Astrocyte (in vitro differentiated cells and primary cell): ENCODE measurements around the gene CTIF. TPM values are rescaled to one million over a fixed set of nuclear protein-coding genes. Genes with fewer than 3 reads are reported as not detected.
A peak's percentile ranks its signal among the peaks of the same experiment; 100 is the strongest.

ENCODE experiments used
- DNase-seq: peaks from one replicate; pipeline ENCODE4 v3.0.0-alpha.2; 2010; ENCODE audit warnings: low read depth
- FAIRE-seq: peaks from 2 replicates; lab custom pipeline; 2011; peaks lifted over from hg19 to GRCh38; lab: Jason Lieb, UNC
- H2AFZ ChIP-seq: 2 replicates; pipeline ENCODE4 v1.6.0; 2012; ENCODE audit warnings: low read depth, low read length, inconsistent platforms
- H3K27ac ChIP-seq: 2 replicates; pipeline ENCODE4 v1.5.1; 2011; ENCODE audit warnings: low read depth, low read length, inconsistent platforms
- H3K27me3 ChIP-seq: 2 replicates; pipeline ENCODE4 v1.6.0; 2011; ENCODE audit warnings: low read length, inconsistent platforms; ENCODE audit not compliant: insufficient read depth
- H3K36me3 ChIP-seq: 2 replicates; pipeline ENCODE4 v1.5.1; 2011; ENCODE audit warnings: low read length, inconsistent platforms; ENCODE audit not compliant: insufficient read depth
- H3K4me1 ChIP-seq: 2 replicates; pipeline ENCODE4 v1.5.1; 2011; ENCODE audit warnings: low read length, inconsistent platforms; ENCODE audit not compliant: insufficient read depth
- H3K4me2 ChIP-seq: 2 replicates; pipeline ENCODE4 v1.6.0; 2012; ENCODE audit warnings: low read length, inconsistent platforms
- H3K4me3 ChIP-seq: 2 replicates; pipeline ENCODE4 v1.5.1; 2011; ENCODE audit warnings: low read depth, mild to moderate bottlenecking, low read length, inconsistent platforms; ENCODE audit not compliant: insufficient read depth
- H3K79me2 ChIP-seq: 2 replicates; pipeline ENCODE4 v1.6.0; 2012; ENCODE audit warnings: mild to moderate bottlenecking, low read length, inconsistent platforms; ENCODE audit not compliant: insufficient read depth
- H3K9ac ChIP-seq: 2 replicates; pipeline ENCODE4 v1.6.0; 2012; ENCODE audit warnings: mild to moderate bottlenecking, low read length, inconsistent platforms
- H3K9me3 ChIP-seq: 2 replicates; pipeline ENCODE4 v1.5.1; 2012; ENCODE audit warnings: low read depth, mild to moderate bottlenecking, low read length, inconsistent platforms; ENCODE audit not compliant: insufficient read depth
- H4K20me1 ChIP-seq: 2 replicates; pipeline ENCODE4 v1.6.0; 2012; ENCODE audit warnings: low read length, inconsistent platforms; ENCODE audit not compliant: insufficient read depth
- H3K27ac Mint-ChIP-seq: one replicate; pipeline ENCODE4 v1.8.0; 2021; ENCODE audit warnings: mild to moderate bottlenecking, mixed read lengths; ENCODE audit not compliant: unreplicated experiment
- H3K27me3 Mint-ChIP-seq: one replicate; pipeline ENCODE4 v1.8.0; 2021; ENCODE audit warnings: low read depth, mixed read lengths; ENCODE audit not compliant: unreplicated experiment
- H3K36me3 Mint-ChIP-seq: one replicate; pipeline ENCODE4 v1.8.0; 2021; ENCODE audit warnings: low read depth, mixed read lengths; ENCODE audit not compliant: unreplicated experiment
- H3K4me1 Mint-ChIP-seq: one replicate; pipeline ENCODE4 v1.8.0; 2021; ENCODE audit warnings: low read depth, mixed read lengths; ENCODE audit not compliant: unreplicated experiment
- H3K4me3 Mint-ChIP-seq: one replicate; pipeline ENCODE4 v1.8.0; 2021; ENCODE audit warnings: mild to moderate bottlenecking, moderate library complexity, mixed read lengths; ENCODE audit not compliant: unreplicated experiment
- H3K9me3 Mint-ChIP-seq: one replicate; pipeline ENCODE4 v1.8.0; 2021; ENCODE audit warnings: mild to moderate bottlenecking, mixed read lengths; ENCODE audit not compliant: unreplicated experiment
- CTCF ChIP-seq: IDR thresholded peaks from 2 replicates; pipeline ENCODE4 v1.5.1; 2011; ENCODE audit warnings: low read depth, mild to moderate bottlenecking, inconsistent platforms, low read length, moderate library complexity; ENCODE audit not compliant: insufficient read depth
- EZH2 ChIP-seq: IDR thresholded peaks from 2 replicates; pipeline ENCODE4 v1.6.1; 2012; ENCODE audit warnings: mild to moderate bottlenecking, low read length, inconsistent platforms; ENCODE audit not compliant: insufficient read depth
- total RNA-seq: library from RNA; stranded (reverse); gene quantifications from 2 replicates; pipeline ENCODE4 v1.2.1, GENCODE V29; 2021

The CTIF gene
- total RNA-seq, 1 donor from 2014 or later, result 101 TPM

GRCh38 chr18:48623468-48624235 is 84.8 kb downstream of the CTIF start:
- H3K27ac Mint-ChIP-seq, result peak overlapping the region; percentile 91
- peak overlapping the region; percentile 89 for H3K27ac ChIP-seq

GRCh38 chr18:48624856-48625255 is 86.0 kb downstream of the CTIF start:
- H3K9me3 Mint-ChIP-seq, result peaks cover 2% of the 10 kb centered on the region
- DNase-seq (no peak), FAIRE-seq (no peak)
- no peaks in the 10 kb centered on the region for H3K9me3 ChIP-seq
- H3K27me3 Mint-ChIP-seq, result no peaks in the 10 kb centered on the region
- H3K27ac ChIP-seq, result peak overlapping the region; percentile 89
- no peaks in the 10 kb centered on the region for H3K27me3 ChIP-seq
- peaks cover 31% of the 10 kb centered on the region for H3K36me3 Mint-ChIP-seq
- peaks cover 14% of the 10 kb centered on the region for H3K79me2 ChIP-seq
- no peaks in the 10 kb centered on the region for H4K20me1 ChIP-seq
- peaks cover 71% of the 10 kb centered on the region for H3K4me1 Mint-ChIP-seq
- H3K4me1 ChIP-seq, result peaks cover 60% of the 10 kb centered on the region
- no peak for TF ChIP-seq CTCF
- no peak for TF ChIP-seq EZH2
- no peak overlapping the region for H3K9ac ChIP-seq
- H2AFZ ChIP-seq, result no peak overlapping the region
- peak overlapping the region; percentile 90 for H3K27ac Mint-ChIP-seq
- peaks cover 4% of the 10 kb centered on the region for H3K36me3 ChIP-seq
- H3K4me3 Mint-ChIP-seq, result no peak overlapping the region
- H3K4me2 ChIP-seq, result no peak overlapping the region
- H3K4me3 ChIP-seq, result no peak overlapping the region

More at GRCh38 chr18:48623468-48624235, 84.8 kb downstream of the CTIF start:
- H3K9me3 ChIP-seq, result no peaks in the 10 kb centered on the region
- H3K4me2 ChIP-seq, result peak overlapping the region; percentile 63
- H3K4me1 ChIP-seq, result peaks cover 53% of the 10 kb centered on the region
- H2AFZ ChIP-seq, result no peak overlapping the region
- H3K4me1 Mint-ChIP-seq, result peaks cover 70% of the 10 kb centered on the region
- peaks cover 2% of the 10 kb centered on the region for H3K9me3 Mint-ChIP-seq
- H3K27me3 ChIP-seq, result no peaks in the 10 kb centered on the region
- H3K4me3 Mint-ChIP-seq, result no peak overlapping the region
- peak overlapping the region; percentile 79 for H3K9ac ChIP-seq
- H3K36me3 ChIP-seq, result peaks cover 3% of the 10 kb centered on the region
- TF ChIP-seq CTCF (no peak), EZH2 (no peak)
- peak; percentile 94 for FAIRE-seq
- peak; percentile 95 for DNase-seq
- peaks cover 32% of the 10 kb centered on the region for H3K36me3 Mint-ChIP-seq
- no peaks in the 10 kb centered on the region for H4K20me1 ChIP-seq
- H3K27me3 Mint-ChIP-seq, result no peaks in the 10 kb centered on the region
- H3K79me2 ChIP-seq, result peaks cover 14% of the 10 kb centered on the region
- H3K4me3 ChIP-seq, result no peak overlapping the region

GRCh38 chr18:48627216-48627615 is 88.4 kb downstream of the CTIF start:
- Mint-ChIP-seq H3K27ac (peak overlapping the region; percentile 86), H3K36me3 (peaks cover 16% of the 10 kb centered on the region), H3K4me1 (peaks cover 61% of the 10 kb centered on the region), H3K27me3 (no peaks in the 10 kb centered on the region), H3K4me3 (no peak overlapping the region), H3K9me3 (peaks cover 3% of the 10 kb centered on the region)
- no peaks in the 10 kb centered on the region for H3K9me3 ChIP-seq
- H3K36me3 ChIP-seq, result peaks cover 4% of the 10 kb centered on the region
- H3K4me1 ChIP-seq, result peaks cover 49% of the 10 kb centered on the region
- TF ChIP-seq CTCF (no peak), EZH2 (no peak)
- peak; percentile 27 for DNase-seq
- FAIRE-seq, result no peak
- peak overlapping the region; percentile 13 for H3K27ac ChIP-seq
- H3K79me2 ChIP-seq, result peaks cover 23% of the 10 kb centered on the region
- H2AFZ ChIP-seq, result no peak overlapping the region
- no peak overlapping the region for H3K9ac ChIP-seq
- H3K4me2 ChIP-seq, result no peak overlapping the region
- no peaks in the 10 kb centered on the region for H3K27me3 ChIP-seq
- no peak overlapping the region for H3K4me3 ChIP-seq
- no peaks in the 10 kb centered on the region for H4K20me1 ChIP-seq
